HCT116 (cell line): ENCODE results near the gene CDH4. TPM values are rescaled to one million over a fixed set of nuclear protein-coding genes. Genes with fewer than 3 reads are reported as not detected.

Experiments used
- ATAC-seq: fragments of 200-7000 bp; cut with Tn5 transposase; 2 replicates; pipeline ENCODE4 v1.9.1; 2020; ENCODE audit warnings: mild to moderate bottlenecking, moderate library complexity
- BruUV-seq: library from RNA; stranded (reverse); fragments of 400-500 nt; replicated peaks from 2 replicates; lab custom pipeline; 2021; lab: Mats Ljungman, UMichigan
- CTCF ChIA-PET: fragments of 300-600 bp; sonication (Branson Sonifier 250); formaldehyde crosslinking; loops from one replicate; lab custom pipeline; 2021; ENCODE audit warnings: antibody characterized with exemption; lab: Charles Lee
- POLR2A ChIA-PET: fragments of 300-600, 350-600 bp; sonication (Branson Sonifier 250); formaldehyde crosslinking; loops from one replicate; lab custom pipeline; 2021; ENCODE audit warnings: antibody characterized with exemption; lab: Charles Lee
- RAD21 ChIA-PET, 2 experiments: fragments of 300-600 bp; sonication (Branson Sonifier 250); formaldehyde crosslinking; loops; one replicate each; lab custom pipeline; 2023; ENCODE audit warnings: low total read pairs in 2 of 2; ENCODE audit not compliant: uncharacterized antibody in 2 of 2, unreplicated experiment in 2 of 2, low non-redundant PET in 1 of 2; lab: Charles Lee
- DNase-seq: peaks from one replicate; pipeline ENCODE4 v3.0.0-alpha.2; 2010; ENCODE audit warnings: low read depth, low spot score
- H2AFZ ChIP-seq: fragments of 200-600 bp; shearing (Covaris generic), sonication (generic); 2 replicates; pipeline ENCODE4 v1.6.1; 2017; ENCODE audit warnings: low read depth, mixed run types, mixed read lengths, antibody characterized with exemption, low read length; ENCODE audit not compliant: poor library complexity, severe bottlenecking
- H3K27ac ChIP-seq: 2 replicates; pipeline ENCODE4 v1.5.1; 2012; ENCODE audit warnings: low read depth, low read length
- H3K27me3 ChIP-seq: fragments of 200-600 bp; sonication (generic); 2 replicates; pipeline ENCODE4 v1.6.1; 2016; ENCODE audit warnings: mixed run types, low read length, mixed read lengths; ENCODE audit not compliant: insufficient read depth
- H3K36me3 ChIP-seq, 2 experiments: fragments of 200-500 bp in 1 of 2; fragments of 200-600 bp in 1 of 2; sonication (Bioruptor generic) in 1 of 2; sonication (generic) in 1 of 2; 2 replicates each; pipeline versions ENCODE4 v1.5.1 to v1.6.1; 2014 to 2016; ENCODE audit warnings: low read length in 2 of 2, inconsistent platforms in 1 of 2, mixed read lengths in 1 of 2, mixed run types in 1 of 2; ENCODE audit not compliant: insufficient read depth in 2 of 2, control insufficient read depth in 1 of 2
- H3K4me1 ChIP-seq, 2 experiments: fragments of 200-600 bp in 1 of 2; sonication (generic) in 1 of 2; 2 replicates each; pipeline versions ENCODE4 v1.5.1 to v1.6.1; 2012 to 2017; ENCODE audit warnings: low read length in 2 of 2, inconsistent platforms in 1 of 2, mild to moderate bottlenecking in 1 of 2, mixed read lengths in 1 of 2, mixed run types in 1 of 2, moderate library complexity in 1 of 2; ENCODE audit not compliant: insufficient read depth in 2 of 2, control insufficient read depth in 1 of 2
- H3K4me2 ChIP-seq: fragments of 200-600 bp; sonication (generic); 2 replicates; pipeline ENCODE4 v1.6.1; 2017; ENCODE audit warnings: mixed run types, low read length, mixed read lengths
- H3K4me3 ChIP-seq, 2 experiments: fragments of 200-600 bp in 1 of 2; sonication (generic) in 1 of 2; replicated peaks in 1 of 2; 2 replicates each; pipeline ENCODE4 v1.5.1; 2011 to 2016; ENCODE audit warnings: low read length in 2 of 2, control low read depth in 1 of 2, low read depth in 1 of 2, mild to moderate bottlenecking in 1 of 2, mixed read lengths in 1 of 2, mixed run types in 1 of 2
- H3K79me2 ChIP-seq: fragments of 200-600 bp; sonication (generic); 2 replicates; pipeline ENCODE4 v1.6.1; 2017; ENCODE audit warnings: mild to moderate bottlenecking, mixed run types, low read length, moderate library complexity, mixed read lengths; ENCODE audit not compliant: insufficient read depth
- H3K9ac ChIP-seq: fragments of 200-600 bp; sonication (generic); 2 replicates; pipeline ENCODE4 v1.6.1; 2016; ENCODE audit warnings: low read length, mixed read lengths
- H3K9me2 ChIP-seq: fragments of 200-600 bp; sonication (generic), shearing (Covaris generic); 2 replicates; pipeline ENCODE4 v1.6.1; 2017; ENCODE audit warnings: mixed run types, mild to moderate bottlenecking, moderate library complexity; ENCODE audit not compliant: insufficient read depth
- H3K9me3 ChIP-seq, 2 experiments: fragments of 200-500 bp in 1 of 2; fragments of 200-600 bp in 1 of 2; sonication (Bioruptor generic) in 1 of 2; sonication (generic) in 1 of 2; 2 replicates each; pipeline ENCODE4 v1.6.1; 2014 to 2017; ENCODE audit warnings: low read length in 2 of 2, mixed read lengths in 2 of 2, inconsistent platforms in 1 of 2, low read depth in 1 of 2, mild to moderate bottlenecking in 1 of 2, mixed run types in 1 of 2, moderate library complexity in 1 of 2; ENCODE audit not compliant: control insufficient read depth in 1 of 2, insufficient read depth in 1 of 2
- H4K20me1 ChIP-seq: fragments of 200-600 bp; sonication (generic), shearing (Covaris generic); 2 replicates; pipeline ENCODE4 v1.6.1; 2017; ENCODE audit warnings: mixed run types, mild to moderate bottlenecking, moderate library complexity; ENCODE audit not compliant: insufficient read depth
- SIN3A ChIP-seq: IDR thresholded peaks from 2 replicates; pipeline ENCODE4 v1.6.1; 2012; ENCODE audit warnings: low read depth
- TCF7L2 ChIP-seq: IDR thresholded peaks from 2 replicates; pipeline ENCODE4 v1.7.0; 2011; ENCODE audit warnings: borderline replicate concordance, inconsistent platforms; ENCODE audit not compliant: insufficient read depth, insufficient read length; ENCODE audit errors: extremely low read depth
- YY1 ChIP-seq: IDR thresholded peaks from 2 replicates; pipeline ENCODE4 v1.6.1; 2011; ENCODE audit warnings: low read length, low read depth, moderate library complexity, mild to moderate bottlenecking; ENCODE audit not compliant: insufficient replicate concordance; ENCODE audit errors: extremely low read depth
- intact Hi-C: fragments of 100-400 bp; cut with micrococcal nuclease; formaldehyde crosslinking; loops from 2 replicates; pipeline ENCODE4 v1.10.0; 2022
- total RNA-seq: library from RNA; stranded (reverse); gene quantifications from one replicate; pipeline ENCODE4 v1.2.1, GENCODE V29; 2021; ENCODE audit not compliant: unreplicated experiment
- TF ChIP-seq, protein P1 (sequence below): IDR thresholded peaks from 2 replicates; pipeline ENCODE4 v1.6.1; 2012
- TF ChIP-seq, protein P2 (sequence below), 3 experiments: fragments of 200-600 bp in 1 of 3; sonication (generic) in 1 of 3; IDR thresholded peaks in 2 of 3; conservative IDR thresholded peaks in 1 of 3; 2 replicates each; pipeline ENCODE4 v1.5.1; 2012 to 2017; ENCODE audit warnings: low read depth in 2 of 3, low read length in 2 of 3, antibody characterized with exemption in 1 of 3, borderline replicate concordance in 1 of 3, control low read depth in 1 of 3, mild to moderate bottlenecking in 1 of 3, mixed read lengths in 1 of 3, mixed run types in 1 of 3, moderate library complexity in 1 of 3; ENCODE audit not compliant: insufficient read depth in 1 of 3
- TF ChIP-seq, protein P3 (sequence below): IDR thresholded peaks from 2 replicates; pipeline ENCODE4 v1.6.1; 2012; ENCODE audit warnings: low read depth
- TF ChIP-seq, protein P4 (sequence below): IDR thresholded peaks from 2 replicates; pipeline ENCODE4 v1.6.1; 2011; ENCODE audit warnings: mild to moderate bottlenecking, low read length, moderate library complexity; ENCODE audit not compliant: insufficient replicate concordance; ENCODE audit errors: extremely low read depth

Gene CDH4
- total RNA-seq, 1 experiment from 2014 or later = not detected

DNA sequence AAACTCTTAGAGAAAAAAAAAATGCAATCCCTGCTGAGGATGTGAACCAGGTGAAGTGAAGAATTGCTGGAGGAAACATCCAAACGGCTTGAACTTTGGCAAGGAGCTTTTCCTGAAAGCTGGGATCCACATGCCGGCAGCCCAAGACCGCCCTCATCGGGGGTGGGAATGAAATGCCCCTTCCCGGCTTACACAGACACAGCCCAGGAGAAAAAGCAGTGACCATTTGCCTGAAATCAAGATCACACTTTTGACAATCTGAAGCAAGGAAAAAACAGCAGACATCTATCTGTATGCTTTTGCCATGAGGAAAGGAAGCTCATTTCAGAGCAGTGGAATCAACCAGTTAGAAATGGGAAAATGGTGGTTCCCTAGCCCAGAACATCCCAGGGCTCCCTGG, 559.1 kb downstream of the CDH4 start:
- H3K9ac ChIP-seq = no peak overlapping the region
- no peak for DNase-seq
- no peak overlapping the region for H3K4me3 ChIP-seq
- no peaks in the 10 kb centered on the region for H3K4me1 ChIP-seq
- no peaks in the 10 kb centered on the region for H3K9me2 ChIP-seq
- TF ChIP-seq, protein P1, sequence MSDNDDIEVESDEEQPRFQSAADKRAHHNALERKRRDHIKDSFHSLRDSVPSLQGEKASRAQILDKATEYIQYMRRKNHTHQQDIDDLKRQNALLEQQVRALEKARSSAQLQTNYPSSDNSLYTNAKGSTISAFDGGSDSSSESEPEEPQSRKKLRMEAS = no peak
- TF ChIP-seq TCF7L2 = no peak
- TF ChIP-seq, protein P2, sequence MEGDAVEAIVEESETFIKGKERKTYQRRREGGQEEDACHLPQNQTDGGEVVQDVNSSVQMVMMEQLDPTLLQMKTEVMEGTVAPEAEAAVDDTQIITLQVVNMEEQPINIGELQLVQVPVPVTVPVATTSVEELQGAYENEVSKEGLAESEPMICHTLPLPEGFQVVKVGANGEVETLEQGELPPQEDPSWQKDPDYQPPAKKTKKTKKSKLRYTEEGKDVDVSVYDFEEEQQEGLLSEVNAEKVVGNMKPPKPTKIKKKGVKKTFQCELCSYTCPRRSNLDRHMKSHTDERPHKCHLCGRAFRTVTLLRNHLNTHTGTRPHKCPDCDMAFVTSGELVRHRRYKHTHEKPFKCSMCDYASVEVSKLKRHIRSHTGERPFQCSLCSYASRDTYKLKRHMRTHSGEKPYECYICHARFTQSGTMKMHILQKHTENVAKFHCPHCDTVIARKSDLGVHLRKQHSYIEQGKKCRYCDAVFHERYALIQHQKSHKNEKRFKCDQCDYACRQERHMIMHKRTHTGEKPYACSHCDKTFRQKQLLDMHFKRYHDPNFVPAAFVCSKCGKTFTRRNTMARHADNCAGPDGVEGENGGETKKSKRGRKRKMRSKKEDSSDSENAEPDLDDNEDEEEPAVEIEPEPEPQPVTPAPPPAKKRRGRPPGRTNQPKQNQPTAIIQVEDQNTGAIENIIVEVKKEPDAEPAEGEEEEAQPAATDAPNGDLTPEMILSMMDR (IDR thresholded peaks at IDR 0.05 in 2 of 3, conservative IDR thresholded peaks at IDR 0.05 in 1 of 3; ENCODE audit: borderline replicate concordance in 1 of 3, insufficient read depth in 1 of 3, low read depth in 2 of 3, low read length in 2 of 3) = no peak
- TF ChIP-seq, protein P3, sequence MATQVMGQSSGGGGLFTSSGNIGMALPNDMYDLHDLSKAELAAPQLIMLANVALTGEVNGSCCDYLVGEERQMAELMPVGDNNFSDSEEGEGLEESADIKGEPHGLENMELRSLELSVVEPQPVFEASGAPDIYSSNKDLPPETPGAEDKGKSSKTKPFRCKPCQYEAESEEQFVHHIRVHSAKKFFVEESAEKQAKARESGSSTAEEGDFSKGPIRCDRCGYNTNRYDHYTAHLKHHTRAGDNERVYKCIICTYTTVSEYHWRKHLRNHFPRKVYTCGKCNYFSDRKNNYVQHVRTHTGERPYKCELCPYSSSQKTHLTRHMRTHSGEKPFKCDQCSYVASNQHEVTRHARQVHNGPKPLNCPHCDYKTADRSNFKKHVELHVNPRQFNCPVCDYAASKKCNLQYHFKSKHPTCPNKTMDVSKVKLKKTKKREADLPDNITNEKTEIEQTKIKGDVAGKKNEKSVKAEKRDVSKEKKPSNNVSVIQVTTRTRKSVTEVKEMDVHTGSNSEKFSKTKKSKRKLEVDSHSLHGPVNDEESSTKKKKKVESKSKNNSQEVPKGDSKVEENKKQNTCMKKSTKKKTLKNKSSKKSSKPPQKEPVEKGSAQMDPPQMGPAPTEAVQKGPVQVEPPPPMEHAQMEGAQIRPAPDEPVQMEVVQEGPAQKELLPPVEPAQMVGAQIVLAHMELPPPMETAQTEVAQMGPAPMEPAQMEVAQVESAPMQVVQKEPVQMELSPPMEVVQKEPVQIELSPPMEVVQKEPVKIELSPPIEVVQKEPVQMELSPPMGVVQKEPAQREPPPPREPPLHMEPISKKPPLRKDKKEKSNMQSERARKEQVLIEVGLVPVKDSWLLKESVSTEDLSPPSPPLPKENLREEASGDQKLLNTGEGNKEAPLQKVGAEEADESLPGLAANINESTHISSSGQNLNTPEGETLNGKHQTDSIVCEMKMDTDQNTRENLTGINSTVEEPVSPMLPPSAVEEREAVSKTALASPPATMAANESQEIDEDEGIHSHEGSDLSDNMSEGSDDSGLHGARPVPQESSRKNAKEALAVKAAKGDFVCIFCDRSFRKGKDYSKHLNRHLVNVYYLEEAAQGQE = no peak
- TF ChIP-seq YY1 = no peak
- TF ChIP-seq SIN3A = no peak
- TF ChIP-seq, protein P4, sequence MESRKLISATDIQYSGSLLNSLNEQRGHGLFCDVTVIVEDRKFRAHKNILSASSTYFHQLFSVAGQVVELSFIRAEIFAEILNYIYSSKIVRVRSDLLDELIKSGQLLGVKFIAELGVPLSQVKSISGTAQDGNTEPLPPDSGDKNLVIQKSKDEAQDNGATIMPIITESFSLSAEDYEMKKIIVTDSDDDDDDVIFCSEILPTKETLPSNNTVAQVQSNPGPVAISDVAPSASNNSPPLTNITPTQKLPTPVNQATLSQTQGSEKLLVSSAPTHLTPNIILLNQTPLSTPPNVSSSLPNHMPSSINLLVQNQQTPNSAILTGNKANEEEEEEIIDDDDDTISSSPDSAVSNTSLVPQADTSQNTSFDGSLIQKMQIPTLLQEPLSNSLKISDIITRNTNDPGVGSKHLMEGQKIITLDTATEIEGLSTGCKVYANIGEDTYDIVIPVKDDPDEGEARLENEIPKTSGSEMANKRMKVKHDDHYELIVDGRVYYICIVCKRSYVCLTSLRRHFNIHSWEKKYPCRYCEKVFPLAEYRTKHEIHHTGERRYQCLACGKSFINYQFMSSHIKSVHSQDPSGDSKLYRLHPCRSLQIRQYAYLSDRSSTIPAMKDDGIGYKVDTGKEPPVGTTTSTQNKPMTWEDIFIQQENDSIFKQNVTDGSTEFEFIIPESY = no peak
- TF ChIP-seq, all 23 proteins: peak for 0
- Histone ChIP-seq H3K9me3 (no peaks in the 10 kb centered on the region), H3K27me3 (peaks cover 59% of the 10 kb centered on the region), H4K20me1 (no peaks in the 10 kb centered on the region), H2AFZ (no peak overlapping the region), H3K27ac (no peak overlapping the region), H3K4me2 (no peak overlapping the region), H3K36me3 (no peaks in the 10 kb centered on the region), H3K79me2 (no peaks in the 10 kb centered on the region)
- intact Hi-C loops = no loop called here
- ChIA-PET CTCF (no interaction called here), POLR2A (interaction anchor here (0.6 kb wide), 1 partner anchor 70 kb away, joined by 3 read pairs; no protein-coding TSS in a partner anchor), RAD21 (no interaction called here)
- ATAC-seq = no peak
- no TSS peak for BruUV-seq
